ENCODE data around the gene PPME1.

Gene PPME1

DNA sequence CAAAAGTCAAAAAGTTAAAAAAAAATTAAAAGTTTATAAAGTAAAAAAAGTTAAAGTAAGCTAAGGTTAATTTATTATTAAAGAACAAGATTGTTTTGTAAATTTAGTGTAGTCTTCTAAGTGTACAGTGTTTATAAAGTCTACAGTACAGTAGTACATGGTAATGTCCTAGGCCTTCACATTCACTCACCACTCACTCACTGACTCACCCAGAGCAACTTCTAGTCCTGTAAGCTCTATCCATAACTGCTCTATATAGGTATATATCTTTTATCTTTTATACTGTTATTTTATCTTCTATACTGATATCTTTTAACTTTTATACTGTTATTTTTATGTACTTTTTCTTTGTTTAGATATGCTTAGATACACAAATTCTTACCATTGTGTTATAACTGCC is 11.4 kb upstream of the PPME1 start:
- no peak for DNase-seq (ENCODE audit: low spot score)

DNA sequence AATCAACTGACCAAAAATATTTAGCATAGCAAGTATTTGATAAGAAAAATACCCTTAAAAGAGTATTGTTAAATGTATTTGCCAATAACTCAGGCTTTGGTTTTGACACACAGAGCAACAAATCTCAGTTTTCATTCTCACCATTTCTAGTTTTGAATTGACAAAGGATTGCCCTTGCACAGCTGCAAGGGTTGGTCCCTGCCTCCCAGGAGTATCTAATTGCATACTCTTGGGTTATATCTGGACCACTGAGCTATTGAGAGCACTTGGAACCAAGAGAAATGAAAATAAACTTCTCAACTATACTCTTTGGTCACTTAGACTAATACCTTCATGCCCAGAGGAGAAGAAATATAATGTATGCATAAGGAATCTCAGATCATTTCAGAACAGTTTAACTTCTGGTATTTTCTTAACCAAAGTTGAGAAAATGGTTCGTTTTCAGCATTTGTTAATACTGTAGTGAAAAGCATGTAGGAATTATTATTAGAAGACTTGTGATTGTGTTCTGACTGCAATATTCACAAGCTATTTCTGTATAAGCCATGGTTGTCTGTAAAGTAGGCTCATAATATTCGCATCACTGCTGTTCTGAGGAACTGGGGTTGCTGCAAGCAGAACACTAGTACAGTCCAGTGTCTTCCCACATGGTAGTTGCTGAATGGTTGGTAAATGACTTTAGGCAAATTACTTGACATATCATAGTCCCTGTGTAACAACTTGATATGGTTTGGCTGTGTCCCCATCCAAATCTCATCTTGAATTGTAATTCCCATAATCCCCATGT is 8.2 kb upstream of the PPME1 start:
- no peak for DNase-seq (ENCODE audit: low spot score)

DNA sequence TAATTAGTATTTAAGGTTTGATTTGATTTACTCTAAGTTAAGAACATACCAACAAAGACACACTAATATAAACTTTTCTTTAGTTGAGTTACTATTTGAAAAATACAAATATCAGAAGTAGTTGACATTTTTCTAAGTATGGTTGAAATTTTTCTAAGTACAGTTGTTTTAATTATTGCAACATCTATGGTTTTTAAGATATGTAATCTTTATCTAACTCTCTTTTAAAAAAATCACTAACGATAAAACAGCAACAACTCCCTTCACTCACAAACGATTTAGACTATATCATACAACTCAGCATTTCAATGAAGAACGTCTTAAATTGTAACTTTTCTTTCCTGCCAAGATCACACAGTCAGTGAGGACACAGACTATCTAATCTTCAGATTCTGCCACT is 2.3 kb upstream of the PPME1 start:
- no peak for DNase-seq (ENCODE audit: low spot score)

DNA sequence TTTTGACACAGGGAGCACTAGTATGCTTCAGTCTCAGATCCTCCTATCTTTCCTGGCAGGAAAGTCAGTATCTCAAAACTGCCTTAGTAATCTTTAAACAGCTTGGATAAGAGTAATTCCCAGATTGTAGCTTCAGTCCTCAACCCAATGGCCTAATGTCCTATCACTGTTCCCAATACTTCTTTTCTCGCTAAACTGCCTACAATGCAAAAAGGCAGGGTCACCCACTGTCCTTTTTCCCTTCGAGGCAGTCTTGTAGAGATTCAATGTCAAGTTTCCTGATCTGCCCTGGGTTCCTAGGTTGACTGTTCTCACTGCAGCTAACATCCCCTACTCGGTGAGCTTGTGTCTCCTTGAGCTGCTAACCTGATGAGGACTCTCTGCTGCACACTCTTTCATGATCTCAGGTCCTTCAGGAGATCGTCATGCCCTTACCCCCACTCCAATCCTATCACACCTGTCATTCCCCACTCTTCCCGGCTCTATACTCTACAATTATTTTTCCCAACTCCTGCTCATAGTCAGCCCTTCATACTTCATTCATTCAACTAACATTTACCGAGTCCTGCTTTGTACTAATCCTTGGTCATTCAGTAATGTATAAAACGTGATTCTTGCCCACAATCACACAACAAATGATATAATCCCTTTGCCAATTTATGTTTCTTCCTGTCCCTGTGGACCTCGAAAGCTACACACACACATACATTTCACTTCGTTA is 1.2 kb upstream of the PPME1 start:
- DNase-seq (ENCODE audit: low spot score) = peak; percentile 36

DNA sequence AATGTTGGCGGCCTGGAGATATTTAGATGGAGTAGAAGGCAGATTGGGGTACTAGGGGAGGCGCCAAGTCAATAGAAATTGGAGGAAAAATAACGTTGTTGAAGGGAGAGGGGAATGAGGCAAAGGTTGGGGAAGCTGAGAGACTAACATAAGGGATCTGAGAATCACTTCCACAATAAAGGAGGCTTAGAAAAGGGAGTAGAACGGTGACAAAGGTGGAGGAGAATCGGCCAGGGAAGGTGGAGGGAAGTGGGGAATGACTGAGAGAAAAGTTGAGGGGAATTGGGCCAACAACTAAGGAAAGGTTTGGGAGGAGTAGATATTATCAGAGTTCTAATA is 510 bp downstream of the PPME1 start:
- DNase-seq (ENCODE audit: low spot score) = no peak

DNA sequence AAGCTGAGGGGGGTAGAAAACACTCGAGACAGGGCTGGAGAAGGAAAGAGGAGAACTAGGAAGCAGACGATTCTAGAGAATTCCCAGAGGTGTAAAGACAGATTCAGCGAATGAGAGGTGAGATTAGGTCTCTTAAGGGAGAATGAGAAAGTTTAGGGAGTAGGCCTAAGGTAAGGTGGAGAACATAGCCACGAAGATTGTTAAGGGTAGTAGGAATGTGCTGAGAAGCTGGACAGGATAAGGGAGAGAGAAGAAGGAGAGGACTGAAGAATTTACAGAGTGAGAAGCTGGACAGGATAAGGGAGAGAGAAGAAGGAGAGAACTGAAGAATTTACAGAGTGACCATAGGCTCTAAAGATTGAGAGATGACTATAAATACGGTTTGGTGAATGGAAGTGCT is 908 bp downstream of the PPME1 start:
- DNase-seq (ENCODE audit: low spot score) = peak; percentile 15

DNA sequence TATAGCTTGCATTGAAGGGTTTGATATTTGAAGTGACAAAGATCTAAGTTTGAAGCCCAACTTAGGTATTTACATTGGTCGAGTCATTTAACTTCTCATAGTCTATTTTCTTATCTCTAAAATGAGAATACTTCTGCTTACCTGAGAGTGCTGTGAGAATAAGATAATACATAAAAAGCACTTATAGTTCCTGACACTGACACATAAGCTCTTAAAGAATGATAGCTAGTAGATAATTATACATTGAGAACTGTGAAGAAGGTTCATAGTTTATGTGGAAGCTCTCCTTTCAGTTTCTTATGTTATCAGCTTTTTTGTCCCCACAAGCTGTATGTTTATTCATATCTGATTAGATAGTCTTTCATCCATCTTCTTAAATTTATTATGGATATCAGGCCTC is 4.8 kb downstream of the PPME1 start:
- DNase-seq (ENCODE audit: low spot score) = no peak

DNA sequence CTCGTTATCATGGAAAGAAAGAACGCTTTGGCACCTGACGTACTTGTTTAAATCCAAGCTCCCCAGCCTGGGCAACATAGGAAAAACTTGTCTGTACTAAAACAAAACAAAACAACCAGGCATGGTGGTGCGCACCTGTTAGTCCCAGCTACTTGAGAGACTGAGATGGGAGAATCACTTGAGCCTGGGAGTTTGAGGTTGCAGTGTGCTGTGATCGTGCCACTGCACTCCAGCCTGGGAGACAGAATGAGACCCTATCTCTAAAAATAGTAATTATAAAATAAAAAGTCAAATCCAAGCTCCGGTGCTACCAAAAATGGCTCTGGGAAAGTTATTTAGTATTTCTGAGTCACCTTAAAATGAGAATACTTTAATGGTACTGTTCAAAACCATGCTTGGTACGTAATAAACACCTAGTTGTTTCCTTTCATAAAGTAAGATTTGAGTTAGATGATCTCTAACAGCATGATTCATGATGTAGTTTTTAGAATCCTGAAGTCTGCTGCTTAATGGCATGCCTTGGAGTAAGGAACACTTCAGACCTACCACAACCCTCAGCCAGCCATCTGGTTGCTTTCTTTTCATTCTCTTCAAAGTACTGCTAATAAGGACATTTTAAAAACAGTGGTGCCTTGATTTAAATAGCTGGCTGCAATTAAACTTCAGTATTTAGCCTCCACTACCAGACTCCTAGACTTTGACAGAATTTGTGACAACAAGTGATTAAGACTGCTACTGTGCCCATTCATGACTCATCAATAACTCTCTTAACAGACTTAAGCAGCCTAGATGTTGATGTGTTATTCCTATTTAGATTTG is 8.4 kb downstream of the PPME1 start:
- DNase-seq (ENCODE audit: low spot score) = no peak

DNA sequence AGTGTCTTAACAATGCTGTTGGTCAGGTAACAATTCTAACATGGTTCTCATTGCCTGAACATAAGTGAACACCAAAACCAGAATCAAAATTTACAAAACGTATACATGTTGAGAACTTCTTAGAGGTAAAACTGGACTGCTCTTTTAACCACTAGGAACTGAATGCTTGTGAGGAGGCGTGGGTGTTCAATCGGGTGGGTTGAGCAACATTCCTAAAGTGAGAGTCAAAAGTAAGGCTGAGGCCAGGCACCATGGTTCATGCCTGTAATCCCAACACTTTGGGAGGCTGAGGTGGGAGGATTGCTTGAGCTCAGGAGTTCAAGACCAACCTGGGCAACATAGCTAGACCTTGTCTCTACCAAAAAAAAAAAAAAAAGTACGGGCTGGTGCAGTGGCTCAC is 11.5 kb downstream of the PPME1 start:
- DNase-seq (ENCODE audit: low spot score) = no peak

DNA sequence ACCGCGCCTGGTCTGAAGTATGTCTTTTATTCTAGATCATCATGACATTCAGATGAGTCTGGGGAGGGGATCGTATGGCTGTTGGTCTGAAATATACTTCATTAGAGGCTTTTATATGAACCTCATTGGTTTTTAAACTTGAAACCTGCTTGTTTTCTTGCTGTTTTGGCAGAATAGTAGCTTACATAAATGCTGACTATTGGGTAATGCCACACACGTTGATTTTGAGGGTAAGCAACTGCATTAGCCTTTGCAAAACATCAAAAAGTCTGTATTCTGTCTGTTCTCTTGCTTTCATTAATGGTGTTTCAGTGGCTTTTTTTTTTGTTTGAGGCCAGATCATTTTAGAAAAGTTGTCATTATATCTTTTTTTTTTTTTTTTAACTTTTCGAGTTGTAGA is 14.2 kb downstream of the PPME1 start:
- no peak for DNase-seq (ENCODE audit: low spot score)

DNA sequence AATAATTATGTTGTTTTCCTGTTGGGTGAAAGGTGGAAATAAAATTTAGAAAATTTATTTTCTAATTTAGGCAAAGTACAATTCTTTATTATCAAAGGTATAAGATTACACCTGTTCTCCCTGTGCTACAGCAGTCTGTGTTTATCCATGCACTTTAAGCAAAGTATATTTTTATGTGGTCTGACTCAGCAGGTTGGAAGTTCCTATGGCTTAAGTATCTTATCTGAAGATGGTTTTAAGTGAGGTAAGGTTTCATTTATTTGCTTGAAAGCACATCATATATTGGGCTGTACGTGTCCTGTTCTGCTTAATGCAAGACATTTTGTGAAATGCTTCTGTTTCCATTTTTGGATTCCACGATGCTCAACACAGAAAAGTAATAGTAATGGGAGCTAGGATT is 14.6 kb downstream of the PPME1 start:
- no peak for DNase-seq (ENCODE audit: low spot score)

DNA sequence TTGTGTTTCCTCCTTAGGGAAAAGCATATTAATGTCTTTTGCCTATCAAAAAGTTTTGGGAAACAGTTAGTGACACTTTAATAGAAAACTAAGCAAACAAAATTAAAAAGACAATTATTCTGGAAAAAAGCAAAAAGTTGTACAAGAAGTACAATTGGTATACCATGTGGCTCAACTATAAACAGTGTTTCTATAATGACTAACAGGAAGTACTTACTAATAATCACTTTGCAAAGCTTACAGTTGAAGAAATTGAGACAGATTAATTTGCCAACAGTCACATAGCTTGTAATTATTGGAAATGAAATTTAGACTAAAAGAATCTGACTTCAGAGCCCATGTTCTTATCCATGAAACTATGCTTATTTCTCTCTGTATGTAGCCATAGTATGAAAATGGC is 24.7 kb downstream of the PPME1 start:
- no peak for DNase-seq (ENCODE audit: low spot score)

DNA sequence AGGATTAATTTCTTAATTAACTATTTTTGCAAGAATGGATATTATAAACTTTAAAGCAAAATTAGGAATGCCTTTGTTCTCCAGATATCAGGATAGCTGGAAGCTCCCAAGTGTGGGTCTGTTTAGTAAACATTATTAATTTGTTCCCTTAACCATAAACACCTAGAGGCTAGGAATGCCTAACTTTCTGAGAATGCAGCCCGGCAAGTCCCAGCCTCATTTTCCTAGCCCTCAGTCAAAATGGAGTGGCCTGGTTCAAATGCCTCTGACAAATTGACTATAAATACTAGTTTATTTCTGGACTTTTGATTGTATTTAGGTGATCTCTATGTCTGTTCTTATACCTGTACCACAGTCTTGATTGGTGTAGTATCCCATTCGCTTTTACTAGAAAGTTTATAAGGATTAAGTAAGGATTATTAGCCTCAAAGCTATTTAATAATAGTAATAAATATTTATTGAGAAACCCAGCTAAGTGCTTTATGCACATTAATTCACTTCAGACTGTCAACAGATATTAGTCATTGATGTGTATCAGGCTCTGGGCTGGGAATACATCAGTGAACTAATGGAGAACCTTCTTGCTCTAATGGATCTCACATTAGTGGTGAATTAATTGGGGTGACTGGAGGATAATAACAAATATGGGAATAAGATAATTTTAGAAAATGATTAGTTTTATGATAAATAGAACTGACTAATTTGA is 25.8 kb downstream of the PPME1 start:
- DNase-seq (ENCODE audit: low spot score) = no peak

DNA sequence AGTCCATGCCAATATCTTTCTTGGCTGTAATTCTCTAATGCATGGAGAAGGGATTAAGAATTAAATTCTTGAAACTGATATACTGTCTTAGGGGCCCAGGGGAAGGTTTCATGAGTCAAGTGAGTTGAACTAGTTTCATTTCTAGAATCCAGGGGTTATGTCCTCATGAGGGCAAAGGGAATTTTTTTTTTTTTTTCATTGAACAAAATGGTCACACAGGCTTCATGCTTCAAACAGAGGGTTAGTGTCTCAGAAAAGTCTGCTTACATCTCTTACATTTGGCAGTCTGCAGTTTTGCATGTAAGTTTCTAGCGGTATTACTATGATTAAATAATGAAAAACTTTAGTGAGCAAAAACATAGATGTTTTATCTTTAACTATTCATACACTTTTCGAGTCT is 32.9 kb downstream of the PPME1 start:
- no peak for DNase-seq (ENCODE audit: low spot score)

DNA sequence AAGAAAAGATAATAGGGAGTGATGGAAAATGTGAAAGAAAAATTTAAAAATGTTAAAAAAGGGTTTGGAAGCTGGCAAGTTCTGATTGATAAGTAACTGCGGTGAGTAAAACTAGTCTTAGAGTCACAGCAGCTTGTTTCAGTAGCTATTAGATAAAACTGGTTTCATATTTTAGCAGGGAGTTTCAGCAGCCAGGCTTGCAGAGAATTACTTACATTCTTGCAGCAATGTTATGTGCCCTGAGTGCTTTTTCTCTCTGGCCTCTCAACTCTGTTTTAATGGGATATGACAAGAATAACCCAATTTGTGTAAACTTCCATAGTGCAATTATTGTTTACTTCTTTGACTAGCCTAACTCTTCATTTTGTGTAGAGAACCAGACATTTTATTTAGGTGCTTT is 33.6 kb downstream of the PPME1 start:
- no peak for DNase-seq (ENCODE audit: low spot score)

DNA sequence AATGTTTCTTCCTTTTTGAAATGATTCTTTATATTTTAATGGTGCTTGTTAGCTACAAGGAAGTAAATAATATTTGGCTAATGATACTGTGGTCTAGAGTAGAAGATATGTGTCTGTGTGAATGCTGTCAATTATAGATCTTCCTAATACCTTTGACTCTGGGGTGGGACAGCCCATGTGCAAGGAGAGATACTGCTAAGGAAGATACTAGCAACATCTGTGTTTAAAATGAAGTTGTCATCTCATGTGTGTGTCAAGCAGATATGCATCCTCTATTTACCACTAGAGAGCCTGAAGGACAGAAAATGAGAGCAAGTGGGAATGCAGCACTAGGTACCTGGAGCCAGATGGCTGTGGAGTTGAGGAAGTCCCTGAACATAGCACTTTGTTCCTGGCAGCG is 34.1 kb downstream of the PPME1 start:
- DNase-seq (ENCODE audit: low spot score) = no peak

DNA sequence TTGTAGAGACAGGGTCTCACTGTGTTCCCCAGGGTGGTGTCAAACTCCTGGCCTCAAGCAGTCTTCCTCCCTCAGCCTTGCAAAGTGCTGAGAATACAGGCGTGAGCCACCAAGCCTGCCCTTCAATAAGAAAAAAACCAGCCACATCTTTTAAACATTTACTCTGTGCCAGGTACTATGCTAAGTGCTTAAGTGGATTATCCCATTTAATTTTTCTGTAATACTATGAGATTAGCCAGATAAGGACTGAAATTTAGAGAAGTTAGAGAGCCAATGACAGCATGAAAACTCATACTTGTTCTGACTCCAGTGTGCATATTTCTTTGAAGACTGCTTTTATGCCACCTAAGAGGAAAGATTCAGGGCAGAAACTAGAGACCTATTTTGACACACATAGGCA is 35.7 kb downstream of the PPME1 start:
- no peak for DNase-seq (ENCODE audit: low spot score)

DNA sequence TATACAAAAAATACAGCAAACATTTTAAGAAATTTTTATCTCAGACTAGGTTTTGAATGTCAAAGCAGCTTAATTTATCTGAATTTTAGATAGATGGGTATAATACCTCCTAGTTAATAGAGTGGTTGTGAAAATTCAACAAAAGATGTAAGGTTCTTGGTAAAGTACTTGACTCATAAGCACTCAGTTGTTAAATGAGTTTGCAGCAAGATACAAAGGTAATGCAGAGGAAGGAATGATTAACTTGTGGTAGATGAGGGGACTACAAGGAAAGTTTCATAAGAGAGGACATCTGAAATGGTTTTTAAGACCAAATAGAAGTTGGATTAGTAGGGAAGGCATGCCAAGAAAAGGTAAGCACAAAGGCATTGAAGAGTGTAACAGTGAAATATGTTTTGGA is 37.4 kb downstream of the PPME1 start:
- no peak for DNase-seq (ENCODE audit: low spot score)

DNA sequence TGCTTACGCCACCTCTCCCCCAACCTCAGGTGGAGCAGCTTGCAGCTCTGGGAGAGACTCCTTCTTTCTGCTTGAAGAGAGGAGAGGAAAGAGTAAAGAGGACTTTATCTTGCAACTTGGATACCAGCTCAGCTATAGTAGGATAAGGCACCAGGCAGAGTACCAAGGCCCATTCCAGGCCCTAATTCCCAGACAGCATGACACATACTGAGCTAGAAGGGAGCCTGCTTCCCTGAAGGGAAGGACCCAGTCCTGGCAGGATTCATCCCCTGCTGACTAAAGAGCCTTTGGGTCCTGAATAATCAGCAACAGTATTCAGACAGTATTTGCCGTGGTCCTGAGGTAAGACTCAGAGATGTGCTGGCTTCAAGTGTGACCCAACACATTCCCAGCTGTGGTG is 41.4 kb downstream of the PPME1 start:
- no peak for DNase-seq (ENCODE audit: low spot score)

DNA sequence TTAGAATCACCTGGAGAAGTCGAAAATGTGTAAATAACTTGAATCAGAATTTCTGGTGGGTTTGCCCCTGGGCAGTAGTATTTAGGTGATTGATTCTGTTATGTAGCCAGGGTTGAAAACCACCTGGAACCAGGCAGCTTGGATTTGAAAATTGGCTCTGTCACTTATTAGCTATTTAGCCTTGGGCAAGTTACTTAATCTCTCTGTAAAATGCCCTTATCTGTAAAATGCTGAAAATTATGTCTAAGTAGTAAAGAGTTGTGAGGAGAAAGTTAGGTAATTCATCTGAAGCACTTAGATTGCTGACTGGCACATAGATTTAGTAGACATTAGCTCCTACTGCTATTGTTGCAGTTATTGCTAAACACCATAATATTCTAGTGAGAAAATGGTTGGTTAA is 49.3 kb downstream of the PPME1 start:
- DNase-seq (ENCODE audit: low spot score) = no peak

DNA sequence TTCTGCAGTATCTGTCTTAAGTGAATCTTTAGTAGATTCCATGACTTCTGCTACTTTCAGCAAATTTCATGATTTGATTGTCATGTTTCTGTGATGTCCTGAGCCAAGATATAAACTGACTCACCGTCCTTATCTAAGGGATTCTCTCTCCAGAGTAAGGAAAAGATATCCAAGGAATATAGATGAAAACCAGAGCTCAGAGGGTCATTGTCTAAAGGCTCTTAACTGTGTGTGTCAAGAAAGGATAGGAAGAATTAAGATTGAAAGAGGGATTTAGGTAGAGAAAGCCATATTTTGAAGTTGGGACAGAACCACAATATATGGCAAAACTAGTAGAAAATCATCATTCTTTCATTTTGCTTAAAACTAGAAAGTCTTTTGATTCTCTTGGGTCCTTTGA is 50.7 kb downstream of the PPME1 start:
- DNase-seq (ENCODE audit: low spot score) = no peak

DNA sequence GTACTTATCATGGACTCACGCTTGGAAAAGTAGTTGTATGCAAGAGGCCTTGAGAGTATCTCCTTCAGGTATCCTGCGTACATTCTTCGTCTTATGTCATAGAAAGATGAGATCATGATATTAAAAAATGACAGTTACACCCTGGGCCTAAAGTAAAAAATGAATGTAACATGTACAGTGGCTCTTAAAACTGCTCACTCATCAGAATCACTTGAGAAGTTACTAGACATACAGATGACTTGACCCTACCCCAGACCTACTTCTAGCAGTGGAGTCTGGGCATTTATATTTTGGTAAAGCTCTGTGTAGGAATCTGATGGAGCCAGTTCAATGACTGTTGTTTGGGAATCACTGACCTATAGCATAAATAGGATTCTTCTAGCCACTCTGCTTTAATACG is 54.5 kb downstream of the PPME1 start:
- no peak for DNase-seq (ENCODE audit: low spot score)

DNA sequence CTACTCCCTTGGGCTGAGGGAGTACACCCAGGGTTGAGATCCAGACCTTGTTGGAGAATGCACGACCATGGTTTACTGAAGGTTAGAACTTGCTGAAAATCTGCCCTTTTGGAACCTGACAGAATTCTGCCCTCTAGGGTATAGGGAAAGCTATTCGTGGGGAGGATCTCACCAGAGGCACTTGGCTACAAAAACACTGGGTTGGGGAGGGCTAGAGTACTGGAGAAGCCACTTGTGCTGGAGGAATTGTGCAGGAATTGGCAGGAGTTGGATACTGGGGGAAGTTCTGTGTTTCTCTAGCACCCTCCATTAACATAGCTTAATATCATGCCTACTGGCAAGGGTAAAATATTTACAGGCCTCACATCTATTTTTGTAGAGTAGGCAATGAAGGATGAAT is 55.8 kb downstream of the PPME1 start:
- no peak for DNase-seq (ENCODE audit: low spot score)
